HG02642 (cell line): Measurements from ENCODE around the gene GATA3.

Experiments
- ATAC-seq: cut with Tn5 transposase; IDR thresholded peaks from one replicate; pipeline ENCODE4 v1.9.1; 2021; ENCODE audit warnings: mild to moderate bottlenecking; ENCODE audit not compliant: unreplicated experiment, poor library complexity

Gene GATA3

DNA sequence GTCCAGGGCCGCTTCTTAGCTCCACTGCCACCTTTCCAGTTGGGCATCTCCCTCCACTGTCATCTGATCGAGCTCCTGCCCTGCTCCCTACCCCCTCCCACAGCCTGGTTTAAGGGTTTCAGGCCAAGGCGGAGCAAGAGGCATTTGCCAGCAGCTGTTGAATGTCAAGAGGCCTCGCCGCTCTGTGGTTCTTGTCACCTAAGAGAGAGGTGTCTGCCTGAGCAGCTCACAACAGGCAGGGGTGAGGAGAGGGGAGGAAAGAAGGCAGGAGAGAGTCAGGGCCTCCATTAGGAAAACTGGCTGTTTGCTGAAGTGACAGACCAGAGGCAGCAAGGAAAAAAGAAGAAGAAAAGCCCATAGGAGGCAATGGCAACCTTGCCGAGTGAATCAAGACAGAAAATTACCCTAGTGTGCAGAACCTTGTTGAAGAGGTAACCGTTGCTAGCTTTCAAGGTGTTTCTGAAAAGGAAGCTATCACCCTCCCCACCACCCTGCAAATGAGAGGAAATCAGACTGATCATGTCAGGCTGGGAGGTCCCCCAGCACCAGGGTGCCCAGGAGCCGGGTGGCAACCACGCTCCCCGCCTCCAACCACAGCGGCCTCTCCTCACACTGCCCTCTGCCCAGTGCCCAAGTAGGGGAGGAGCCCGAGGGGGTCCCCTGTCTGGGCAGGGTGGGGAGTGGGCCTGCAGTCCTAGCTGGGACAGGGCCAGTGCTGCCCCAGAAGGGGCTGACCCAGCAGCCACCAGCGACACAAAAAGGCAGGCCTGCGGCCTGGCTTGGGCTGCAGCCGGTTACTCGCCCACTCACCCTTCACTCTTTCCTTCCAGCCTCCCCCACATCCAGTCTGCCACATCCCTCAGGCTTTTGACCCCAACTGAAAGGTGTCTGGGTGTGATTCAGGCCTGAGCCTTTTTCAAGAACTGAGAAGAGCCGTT is 7.1 kb downstream of the GATA3 start:
- ATAC-seq = peak; percentile 20

DNA sequence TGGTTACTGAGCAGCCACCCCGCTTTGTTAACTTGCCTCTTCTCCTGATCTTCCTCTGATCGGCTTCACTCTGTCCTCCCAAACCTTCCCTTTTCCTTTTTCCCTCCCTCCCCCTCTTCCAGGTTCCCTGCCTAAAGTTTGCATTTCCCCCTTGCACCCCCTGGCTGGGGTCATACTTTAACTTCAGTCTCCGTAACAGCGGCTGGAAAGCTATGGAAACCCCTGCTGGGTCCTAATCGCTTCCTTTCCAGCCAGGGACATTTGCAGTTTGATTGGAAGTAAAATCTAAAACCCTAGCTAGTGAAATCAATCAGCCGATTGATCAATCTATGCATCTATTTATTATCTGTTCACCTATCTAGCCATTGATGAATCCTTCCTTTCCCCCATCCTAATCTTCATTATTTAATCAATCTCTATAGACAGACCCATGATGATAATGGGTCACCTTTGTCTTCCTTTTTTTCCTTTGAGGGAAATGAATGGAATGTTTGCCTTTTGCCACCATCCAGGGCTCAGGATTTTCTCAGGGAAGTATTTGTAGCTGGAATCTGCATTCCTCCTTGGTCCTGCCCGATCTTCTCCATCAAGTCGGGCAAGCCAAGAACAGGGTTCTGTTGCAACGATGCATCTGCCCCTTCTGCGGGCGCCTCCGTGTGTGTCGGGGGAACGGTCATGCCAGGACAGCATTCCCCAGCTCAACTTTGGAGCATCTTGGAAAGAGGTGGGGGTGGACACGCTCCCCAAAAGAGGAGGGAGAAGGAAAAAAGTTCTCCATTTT is 8.8 kb downstream of the GATA3 start:
- no peak for ATAC-seq

DNA sequence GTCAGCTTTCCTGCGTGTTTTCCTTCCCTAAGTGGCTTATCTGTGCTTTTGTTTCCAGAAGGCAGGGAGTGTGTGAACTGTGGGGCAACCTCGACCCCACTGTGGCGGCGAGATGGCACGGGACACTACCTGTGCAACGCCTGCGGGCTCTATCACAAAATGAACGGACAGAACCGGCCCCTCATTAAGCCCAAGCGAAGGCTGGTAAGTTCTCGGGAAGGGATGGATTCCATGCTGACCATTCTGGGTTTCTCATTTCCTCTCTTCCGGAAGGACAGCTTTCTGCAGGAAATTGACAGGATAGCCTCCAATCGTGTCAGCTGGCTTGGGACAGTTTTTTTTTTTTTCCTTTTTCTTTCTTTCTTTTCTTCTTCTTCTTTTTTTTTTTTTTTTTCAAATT is 9.4 kb downstream of the GATA3 start:
- ATAC-seq = no peak

DNA sequence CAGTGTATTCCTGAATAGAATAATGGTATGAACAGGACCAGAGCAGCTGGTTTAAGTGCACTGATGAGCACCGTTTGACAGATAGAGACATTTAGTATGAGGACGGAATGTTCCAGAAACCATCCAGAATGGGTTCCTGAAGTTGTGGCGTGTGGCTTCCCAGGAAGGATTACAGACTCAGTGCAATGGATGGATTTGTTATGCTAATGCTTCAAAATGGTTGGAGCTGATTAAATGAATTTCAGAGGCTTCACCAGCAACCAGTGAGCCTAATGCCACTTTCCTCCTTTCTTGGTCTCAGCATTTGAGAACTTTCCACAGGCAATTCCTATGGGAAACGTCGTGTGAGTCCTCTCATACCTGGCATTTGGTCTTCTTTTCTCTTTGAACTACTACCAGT is 9.9 kb downstream of the GATA3 start:
- no peak for ATAC-seq

DNA sequence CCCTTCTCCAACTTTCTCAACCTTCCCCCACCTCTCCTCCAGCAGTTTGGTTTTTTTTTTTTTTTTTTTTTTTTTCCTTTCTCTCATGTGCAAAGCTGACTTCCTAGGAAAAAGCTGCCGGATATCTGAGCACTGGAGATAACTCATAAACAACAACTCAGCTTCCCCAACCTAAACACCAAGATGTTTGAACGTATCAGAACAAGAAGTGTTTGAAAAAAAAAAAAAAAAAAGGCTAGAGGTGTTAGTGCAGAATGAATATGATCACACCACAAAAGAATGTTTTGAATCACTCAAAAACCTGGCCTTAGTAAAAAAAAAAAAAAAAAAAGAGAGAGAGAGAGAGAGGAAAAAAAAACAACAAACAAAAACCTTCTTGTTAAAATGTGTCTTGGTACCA is 11.2 kb downstream of the GATA3 start:
- no peak for ATAC-seq

DNA sequence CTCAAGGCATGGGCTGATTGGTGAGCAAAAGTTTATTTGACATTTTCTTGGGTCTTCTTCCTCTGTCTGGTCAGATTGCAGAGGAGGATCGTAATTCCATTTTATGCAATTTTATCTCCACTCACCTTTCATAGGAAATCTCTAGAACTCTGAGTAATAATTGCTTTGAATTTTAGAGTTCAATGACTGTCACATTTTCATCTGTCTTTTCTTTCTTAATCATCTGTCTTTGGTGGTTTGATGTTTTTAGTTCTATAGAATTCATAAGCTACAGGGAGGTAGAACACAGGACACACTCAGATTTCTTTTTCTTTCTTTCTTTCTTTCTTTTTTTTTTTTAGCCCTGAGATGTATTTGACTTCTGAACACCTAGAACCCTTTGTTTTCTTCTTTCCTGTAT is 11.6 kb downstream of the GATA3 start:
- no peak for ATAC-seq

GRCh38 chr10:8066797-8067196 is 12.3 kb downstream of the GATA3 start:
- no peak for ATAC-seq

GRCh38 chr10:8069108-8069507 is 14.6 kb downstream of the GATA3 start:
- no peak for ATAC-seq

- ATAC-seq = no peak
Measured at GRCh38 chr10:8069627-8070026, 15.1 kb downstream of the GATA3 start.

- ATAC-seq = no peak
Measured at GRCh38 chr10:8070440-8070839, 16.0 kb downstream of the GATA3 start.

GRCh38 chr10:8071006-8071405 is 16.5 kb downstream of the GATA3 start:
- ATAC-seq = no peak

DNA sequence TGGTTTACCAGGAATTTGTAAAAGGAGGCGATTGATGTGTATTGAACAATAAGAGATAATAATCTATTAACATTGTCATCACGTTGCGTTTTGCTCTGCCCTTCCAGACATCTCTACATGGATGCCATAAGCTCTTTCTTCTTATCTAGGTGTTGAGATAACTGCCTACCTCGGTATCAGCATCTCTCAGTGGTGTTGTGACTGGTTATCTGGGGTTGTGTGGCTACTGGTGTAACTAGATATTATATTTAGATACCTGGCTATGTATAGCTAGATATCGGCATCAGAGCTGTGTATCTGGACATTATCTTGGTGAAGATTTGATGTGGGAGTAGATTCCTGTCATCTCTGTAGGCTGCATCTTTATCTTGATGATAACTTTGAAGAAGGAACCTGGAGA is 17.2 kb downstream of the GATA3 start:
- no peak for ATAC-seq

- no peak for ATAC-seq
Measured at GRCh38 chr10:8072211-8072610, 17.7 kb downstream of the GATA3 start.

DNA sequence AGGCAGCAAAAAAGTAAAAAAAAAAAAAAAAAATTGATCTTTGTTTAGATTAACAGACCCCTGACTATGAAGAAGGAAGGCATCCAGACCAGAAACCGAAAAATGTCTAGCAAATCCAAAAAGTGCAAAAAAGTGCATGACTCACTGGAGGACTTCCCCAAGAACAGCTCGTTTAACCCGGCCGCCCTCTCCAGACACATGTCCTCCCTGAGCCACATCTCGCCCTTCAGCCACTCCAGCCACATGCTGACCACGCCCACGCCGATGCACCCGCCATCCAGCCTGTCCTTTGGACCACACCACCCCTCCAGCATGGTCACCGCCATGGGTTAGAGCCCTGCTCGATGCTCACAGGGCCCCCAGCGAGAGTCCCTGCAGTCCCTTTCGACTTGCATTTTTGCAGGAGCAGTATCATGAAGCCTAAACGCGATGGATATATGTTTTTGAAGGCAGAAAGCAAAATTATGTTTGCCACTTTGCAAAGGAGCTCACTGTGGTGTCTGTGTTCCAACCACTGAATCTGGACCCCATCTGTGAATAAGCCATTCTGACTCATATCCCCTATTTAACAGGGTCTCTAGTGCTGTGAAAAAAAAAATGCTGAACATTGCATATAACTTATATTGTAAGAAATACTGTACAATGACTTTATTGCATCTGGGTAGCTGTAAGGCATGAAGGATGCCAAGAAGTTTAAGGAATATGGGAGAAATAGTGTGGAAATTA is 19.4 kb downstream of the GATA3 start:
- no peak for ATAC-seq

DNA sequence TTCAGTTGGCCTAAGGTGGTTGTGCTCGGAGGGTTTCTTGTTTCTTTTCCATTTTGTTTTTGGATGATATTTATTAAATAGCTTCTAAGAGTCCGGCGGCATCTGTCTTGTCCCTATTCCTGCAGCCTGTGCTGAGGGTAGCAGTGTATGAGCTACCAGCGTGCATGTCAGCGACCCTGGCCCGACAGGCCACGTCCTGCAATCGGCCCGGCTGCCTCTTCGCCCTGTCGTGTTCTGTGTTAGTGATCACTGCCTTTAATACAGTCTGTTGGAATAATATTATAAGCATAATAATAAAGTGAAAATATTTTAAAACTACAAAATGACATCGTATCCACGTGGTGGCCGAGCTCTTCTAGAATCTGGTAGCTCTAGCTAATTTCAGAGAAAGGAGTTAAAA is 20.4 kb downstream of the GATA3 start:
- ATAC-seq = no peak

DNA sequence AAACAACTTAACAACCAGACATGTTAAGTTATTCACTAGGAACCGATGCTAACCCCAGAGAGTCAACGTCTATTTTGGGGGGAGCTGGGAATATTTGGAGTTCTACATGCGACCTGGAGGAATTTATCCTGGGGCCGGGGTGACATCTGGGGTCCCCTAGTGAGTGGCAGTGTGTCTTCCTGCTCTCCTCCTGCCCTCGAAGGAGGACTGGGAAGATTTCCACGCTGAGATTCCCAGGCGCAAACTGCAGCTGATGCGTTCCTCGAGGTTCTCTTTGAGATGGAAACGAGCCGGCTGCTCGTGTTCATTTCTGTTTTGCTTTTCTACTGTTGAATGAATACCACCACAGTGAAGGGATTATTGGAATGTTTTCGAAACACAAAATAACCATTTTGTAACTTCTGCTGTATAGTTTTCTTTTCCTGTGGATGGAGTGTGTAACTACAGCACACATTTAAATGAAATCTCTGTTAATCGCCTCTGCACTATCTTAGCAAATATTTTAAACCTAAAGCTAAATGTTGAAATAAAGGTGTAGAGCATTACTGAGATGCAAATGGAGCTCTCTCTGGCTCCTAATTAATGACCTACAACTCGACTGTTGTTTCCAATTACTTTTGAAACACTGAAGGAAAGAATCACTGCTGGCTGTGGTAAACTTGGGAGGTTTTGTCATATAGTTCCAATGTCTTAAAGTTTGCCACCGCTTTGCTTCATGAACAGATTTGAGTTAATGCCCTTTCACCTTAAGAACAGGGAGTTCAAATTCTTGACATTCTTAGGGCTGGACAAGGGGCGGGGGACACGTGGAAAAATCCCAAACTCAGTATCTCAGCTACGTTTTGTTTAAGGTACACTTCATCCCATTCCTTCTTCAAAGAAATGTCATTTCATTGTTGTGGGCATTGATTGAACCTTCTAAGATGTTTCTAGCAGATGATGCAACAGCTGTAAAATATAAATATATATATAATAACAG is 21.1 kb downstream of the GATA3 start:
- no peak for ATAC-seq

- no peak for ATAC-seq
Measured at GRCh38 chr10:8076933-8077332, 22.4 kb downstream of the GATA3 start.

- no peak for ATAC-seq
Measured at GRCh38 chr10:8078027-8078426, 23.5 kb downstream of the GATA3 start.

DNA sequence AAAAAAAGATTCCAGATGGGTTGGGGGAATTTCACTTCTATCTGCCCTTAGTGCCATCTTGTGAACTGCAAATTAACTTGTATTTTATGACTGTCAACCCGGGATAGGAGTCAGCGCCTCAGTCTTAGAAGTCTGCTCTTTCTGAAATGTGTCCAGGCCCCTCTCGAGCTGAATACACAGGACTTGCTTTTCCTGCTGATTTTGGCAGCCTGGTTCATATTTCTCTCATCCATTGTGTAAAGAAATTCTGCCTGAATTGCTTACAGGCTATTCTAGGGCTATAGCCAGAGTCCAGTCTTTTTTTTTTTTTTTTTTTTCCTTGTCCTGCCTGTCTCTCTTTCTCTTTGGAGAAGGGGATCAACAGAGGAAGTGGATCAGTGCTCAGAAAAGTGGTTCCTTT is 24.6 kb downstream of the GATA3 start:
- ATAC-seq = no peak

DNA sequence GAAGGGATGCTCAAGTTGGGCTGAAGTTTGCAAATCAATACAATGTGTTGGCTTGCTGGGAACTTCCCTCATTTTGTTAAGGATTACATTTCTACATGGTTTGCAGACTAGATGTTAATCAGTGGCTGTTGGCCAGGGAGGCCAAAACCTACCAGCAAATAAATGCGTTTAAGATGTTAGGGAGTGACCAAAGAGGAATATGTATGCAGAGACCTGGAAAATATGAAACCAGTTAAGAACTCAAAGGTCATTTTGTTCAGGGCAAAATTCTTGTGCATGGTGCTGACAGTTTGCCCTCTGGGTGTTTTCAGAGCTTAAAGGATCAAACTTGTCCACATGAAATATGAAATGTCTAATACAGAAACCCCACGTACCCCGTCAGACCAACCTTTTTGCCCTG is 30.3 kb downstream of the GATA3 start:
- no peak for ATAC-seq
